Stimulated activated CD4-positive, alpha-beta T cell treated with anti-CD3 and anti-CD28 coated beads, Interleukin-2, amount 100 ng/mL, for 48 hours (primary cell): ENCODE data around the gene CHRM4.

Experiments used
- DNase-seq, 2 donors: peaks; one replicate each; pipeline ENCODE4 v3.0.0-alpha.2; 2020

Gene CHRM4

GRCh38 chr11:46346886-46347636 is 44.5 kb downstream of the CHRM4 start, which contains the start of gene DGKZ:
Gene DGKZ (plus strand): TSS chr11:46347463. CDS start chr11:46347660, 197 bp downstream.
- DNase-seq, result peak; percentile 83 to 95

DNA sequence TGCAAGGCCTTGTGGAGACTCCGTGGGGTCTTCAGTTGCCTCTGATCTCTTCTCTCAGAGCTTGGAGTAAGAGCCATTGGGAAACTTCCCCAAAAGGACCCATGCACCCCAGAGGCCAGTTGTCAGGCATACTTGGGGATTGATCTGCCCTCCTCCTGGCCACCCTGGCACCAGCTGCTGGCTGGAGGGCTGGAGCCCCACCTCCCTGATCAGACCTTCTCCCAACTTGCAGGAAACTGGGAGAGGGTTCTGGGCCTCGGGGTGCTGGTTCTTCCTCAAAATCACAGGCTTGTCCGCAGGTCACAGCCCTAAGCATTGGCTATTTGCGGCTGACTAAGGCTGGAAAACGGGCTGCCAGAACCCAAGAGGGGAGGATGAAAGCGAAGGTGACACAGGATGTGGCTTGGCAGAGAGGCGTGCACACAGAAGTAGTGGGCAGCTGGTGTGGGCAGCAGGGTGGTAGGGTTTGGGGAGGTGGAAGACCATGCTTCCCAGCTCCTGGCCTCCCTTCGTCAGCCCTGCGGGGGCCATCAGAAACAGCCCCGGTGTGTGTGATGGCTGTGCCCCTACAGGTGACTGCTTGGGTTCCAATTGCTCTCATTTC is 45.6 kb downstream of the CHRM4 start:
- no peak for DNase-seq

DNA sequence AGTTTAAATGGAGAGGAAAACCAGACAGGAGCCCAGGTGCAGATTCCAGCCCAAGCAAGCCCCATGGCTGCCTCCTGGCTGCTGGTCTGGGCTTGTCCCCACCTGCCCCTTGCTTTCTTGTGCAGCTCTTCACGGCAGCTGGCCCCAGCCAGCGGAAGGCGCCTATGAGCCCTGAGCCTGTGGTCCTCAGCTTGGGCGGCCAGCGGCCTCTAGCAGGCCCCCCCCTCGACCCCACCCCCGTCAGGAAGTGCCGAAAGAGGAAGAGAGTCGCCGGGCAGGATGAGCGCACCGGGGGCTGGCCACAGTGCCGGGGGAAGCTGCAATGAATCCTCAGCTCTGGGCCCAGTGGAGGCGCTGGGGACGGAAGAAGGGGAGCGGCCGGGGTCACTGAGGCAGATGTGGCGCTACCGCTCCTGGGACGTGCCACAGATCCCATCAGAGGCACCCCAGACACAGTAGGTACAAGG is 46.4 kb downstream of the CHRM4 start:
- DNase-seq, result no peak

- no peak for DNase-seq
These were observed 48.1 kb downstream of the CHRM4 start for GRCh38 chr11:46343520-46343919.

DNA sequence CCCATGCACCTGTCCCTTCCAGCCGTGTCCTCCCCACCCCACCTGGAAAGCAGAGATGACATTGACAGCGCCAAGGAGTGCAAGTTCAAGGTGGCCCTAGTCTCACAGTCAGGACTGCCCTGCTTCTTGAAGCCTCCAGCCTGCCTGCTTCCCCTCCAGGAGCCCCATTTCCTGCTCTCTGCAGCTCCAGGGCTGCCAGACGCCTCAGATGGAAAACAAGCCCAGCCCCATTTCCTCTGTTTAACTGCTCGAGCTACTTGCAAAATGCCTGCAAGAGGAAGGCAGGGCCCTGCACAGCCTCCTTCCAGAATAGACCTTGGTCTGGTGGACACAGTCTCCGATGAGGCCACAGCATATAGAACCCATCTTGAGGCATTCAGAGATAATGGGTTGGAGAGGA is 49.3 kb downstream of the CHRM4 start:
- DNase-seq, result no peak

- DNase-seq, result no peak
These were observed 50.1 kb downstream of the CHRM4 start for GRCh38 chr11:46341454-46341853.

GRCh38 chr11:46339816-46340215 is 51.8 kb downstream of the CHRM4 start:
- no peak for DNase-seq

- no peak for DNase-seq
These were observed 52.4 kb downstream of the CHRM4 start for GRCh38 chr11:46338988-46339666.

- DNase-seq, result no peak
These were observed 53.0 kb downstream of the CHRM4 start for GRCh38 chr11:46338636-46338987.

DNA sequence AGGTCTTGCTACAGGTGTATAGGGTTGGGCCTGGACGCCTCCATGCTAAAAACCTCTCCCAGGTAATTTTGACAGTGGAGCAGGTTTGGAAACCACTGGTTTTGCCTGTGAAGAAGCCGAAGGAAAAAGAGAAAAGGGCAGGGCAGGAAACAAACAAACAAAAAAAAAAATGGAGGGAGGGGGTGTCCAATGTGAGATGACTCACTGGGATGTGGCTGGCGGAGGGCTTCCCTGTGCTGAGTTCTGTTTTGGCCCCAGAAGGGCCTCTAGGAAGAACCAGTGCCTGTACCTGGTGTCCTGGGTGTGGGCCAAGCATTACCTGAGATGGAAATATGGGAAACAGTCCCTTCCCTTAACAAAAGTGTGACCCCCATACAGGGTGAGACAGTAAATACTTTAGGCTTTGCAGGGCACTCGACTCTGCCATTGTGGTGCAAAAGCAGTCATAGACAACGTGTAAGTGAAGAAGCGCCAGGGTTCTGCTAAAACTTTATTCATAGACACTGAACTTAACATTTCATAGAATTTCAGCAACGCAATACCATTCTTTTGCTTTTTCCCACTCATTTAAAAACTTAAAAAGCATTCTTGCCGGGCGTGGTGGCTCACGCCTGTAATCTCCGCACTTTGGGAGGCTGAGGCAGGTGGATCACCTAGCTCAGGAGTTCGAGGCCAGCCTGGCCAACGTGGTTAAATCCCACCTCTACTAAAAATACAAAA is 53.8 kb downstream of the CHRM4 start:
- no peak for DNase-seq

DNA sequence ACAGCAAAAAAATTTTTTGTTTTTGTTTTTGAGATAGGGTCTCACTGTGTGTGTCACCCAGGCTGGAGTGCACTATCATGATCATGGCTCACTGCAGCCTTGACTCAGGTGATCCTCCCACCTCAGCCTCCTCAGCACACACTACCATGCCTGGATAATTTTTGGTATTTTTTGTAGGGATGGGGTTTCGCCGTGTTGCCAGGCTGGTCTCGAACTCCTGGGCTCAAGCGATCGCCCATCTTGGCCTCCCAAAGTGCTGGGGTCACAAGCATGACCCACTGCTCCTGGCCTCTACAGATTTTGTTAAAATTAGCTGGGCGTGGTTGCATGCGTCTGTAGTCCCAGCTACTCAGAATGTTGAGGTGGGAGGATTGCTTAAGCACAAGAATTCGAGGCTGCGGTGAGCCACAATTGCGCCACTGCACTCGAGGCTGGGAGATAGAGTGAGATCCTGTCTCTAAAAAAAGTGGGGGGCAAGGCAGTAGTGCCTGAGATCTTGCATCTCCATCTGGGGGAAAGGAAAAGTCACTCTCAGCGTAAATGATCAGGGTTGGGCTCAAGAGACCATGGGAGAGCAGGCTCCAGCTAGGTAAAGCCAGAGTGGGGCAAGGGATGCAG is 54.9 kb downstream of the CHRM4 start:
- DNase-seq, result no peak

DNA sequence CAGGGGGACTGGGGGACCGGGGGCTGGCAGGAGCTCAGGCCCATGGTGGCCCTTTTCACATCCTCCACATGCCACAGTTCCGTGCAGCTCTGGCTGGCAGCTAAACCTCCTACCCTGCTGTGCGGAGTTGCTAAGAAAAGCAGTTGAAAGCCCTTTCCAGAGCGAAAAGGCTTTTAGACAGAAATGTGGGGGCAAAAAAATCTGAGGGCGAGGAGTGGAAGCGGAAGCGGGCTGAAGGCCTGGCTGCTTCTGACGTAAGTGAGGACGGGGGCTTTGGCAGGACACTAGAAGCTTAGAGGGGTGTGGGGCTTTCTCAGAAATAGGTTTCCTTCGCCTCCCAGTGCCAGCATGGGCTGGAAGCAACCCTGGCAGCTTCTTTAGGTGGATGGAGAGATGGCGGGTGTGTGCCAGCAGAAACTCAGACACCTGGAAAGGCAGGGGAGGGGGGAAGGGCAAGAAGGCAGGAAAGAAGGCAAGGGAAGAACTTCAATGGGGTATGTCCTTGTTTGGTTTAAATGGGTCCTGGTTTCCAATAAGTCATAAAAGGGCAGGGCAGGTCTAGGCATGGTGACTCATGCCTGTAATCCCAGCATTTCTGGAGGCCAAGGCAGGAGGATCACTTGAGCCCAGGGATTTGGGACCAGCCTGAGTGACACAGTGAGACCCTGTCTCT is 55.5 kb downstream of the CHRM4 start:
- DNase-seq, result no peak

GRCh38 chr11:46335271-46335670 is 56.3 kb downstream of the CHRM4 start:
- no peak for DNase-seq

GRCh38 chr11:46334211-46334610 is 57.4 kb downstream of the CHRM4 start:
- no peak for DNase-seq
